Ectodermal cell (in vitro differentiated cells): Measurements from ENCODE around the gene EPHA8.

Experiments
- H3K27ac ChIP-seq: 2 replicates; pipeline ENCODE4 v1.7.0; 2013; ENCODE audit warnings: mild to moderate bottlenecking, low read depth, low read length; ENCODE audit not compliant: insufficient read depth, poor library complexity, severe bottlenecking
- H3K27me3 ChIP-seq: 2 replicates; pipeline ENCODE4 v1.7.0; 2013; ENCODE audit warnings: mild to moderate bottlenecking, low read length; ENCODE audit not compliant: insufficient read depth, control insufficient read depth, poor library complexity, severe bottlenecking
- H3K36me3 ChIP-seq: one replicate; pipeline ENCODE4 v1.7.0; 2013; ENCODE audit warnings: low read length; ENCODE audit not compliant: control insufficient read depth, insufficient read depth
- H3K4me1 ChIP-seq: one replicate; pipeline ENCODE4 v1.7.0; 2013; ENCODE audit warnings: low read length; ENCODE audit not compliant: control insufficient read depth, insufficient read depth
- H3K4me3 ChIP-seq: 2 replicates; pipeline ENCODE4 v1.7.0; 2013; ENCODE audit warnings: low read depth, low read length, control low read depth; ENCODE audit not compliant: insufficient read depth
- H3K9me3 ChIP-seq: 2 replicates; pipeline ENCODE4 v1.7.0; 2013; ENCODE audit warnings: mild to moderate bottlenecking, low read length, moderate library complexity; ENCODE audit not compliant: control insufficient read depth
- WGBS, 2 experiments: methylation state at CpG; one replicate each; pipeline ENCODE4 v1.1.7; 2013; ENCODE audit warnings: missing lambda C conversion rate in 2 of 2; 5-methylcytosine and 5-hydroxymethylcytosine counted together

Gene EPHA8

GRCh38 chr1:22613951-22614350, 50.7 kb downstream of the EPHA8 start:
- Histone ChIP-seq H3K36me3 (no peaks in the 10 kb centered on the region), H3K27me3 (peaks cover 16% of the 10 kb centered on the region)
- 76 to 77% methylated on average over 12 of the region's 12 CpGs for WGBS, 2 experiments

GRCh38 chr1:22615886-22616285, 52.6 kb downstream of the EPHA8 start:
- WGBS, 2 experiments, result 90 to 93% methylated on average over 2 of the region's 2 CpGs
- peaks cover 9% of the 10 kb centered on the region for H3K27me3 ChIP-seq
- no peaks in the 10 kb centered on the region for H3K9me3 ChIP-seq
- H3K4me1 ChIP-seq, result no peaks in the 10 kb centered on the region
- H3K27ac ChIP-seq, result no peak overlapping the region
- no peak overlapping the region for H3K4me3 ChIP-seq
- no peaks in the 10 kb centered on the region for H3K36me3 ChIP-seq

More at GRCh38 chr1:22613951-22614350, 50.7 kb downstream of the EPHA8 start:
- no peak overlapping the region for H3K27ac ChIP-seq
- no peaks in the 10 kb centered on the region for H3K4me1 ChIP-seq
- H3K4me3 ChIP-seq, result no peak overlapping the region
- no peaks in the 10 kb centered on the region for H3K9me3 ChIP-seq

- 84 to 85% methylated on average over 11 of the region's 11 CpGs for WGBS, 2 experiments
Observed at GRCh38 chr1:22616571-22616970, 53.3 kb downstream of the EPHA8 start.

GRCh38 chr1:22618056-22618455, 54.8 kb downstream of the EPHA8 start:
- 70 to 71% methylated on average over 16 of the region's 16 CpGs for WGBS, 2 experiments
- Histone ChIP-seq H3K9me3 (no peaks in the 10 kb centered on the region), H3K4me1 (no peaks in the 10 kb centered on the region), H3K27me3 (peaks cover 9% of the 10 kb centered on the region), H3K27ac (no peak overlapping the region), H3K36me3 (no peaks in the 10 kb centered on the region), H3K4me3 (no peak overlapping the region)

More at GRCh38 chr1:22616571-22616970, 53.3 kb downstream of the EPHA8 start:
- peaks cover 9% of the 10 kb centered on the region for H3K27me3 ChIP-seq
- H3K36me3 ChIP-seq, result no peaks in the 10 kb centered on the region
- no peaks in the 10 kb centered on the region for H3K9me3 ChIP-seq
- H3K4me3 ChIP-seq, result no peak overlapping the region
- H3K27ac ChIP-seq, result no peak overlapping the region
- no peaks in the 10 kb centered on the region for H3K4me1 ChIP-seq

GRCh38 chr1:22619252-22619651, 56.0 kb downstream of the EPHA8 start:
- H3K9me3 ChIP-seq, result no peaks in the 10 kb centered on the region
- no peak overlapping the region for H3K27ac ChIP-seq
- H3K27me3 ChIP-seq, result peaks cover 8% of the 10 kb centered on the region
- H3K4me1 ChIP-seq, result no peaks in the 10 kb centered on the region
- no peak overlapping the region for H3K4me3 ChIP-seq
- H3K36me3 ChIP-seq, result no peaks in the 10 kb centered on the region
- 92 to 95% methylated on average over 7 of the region's 7 CpGs for WGBS, 2 experiments

- H3K4me1 ChIP-seq, result no peaks in the 10 kb centered on the region
- no peak overlapping the region for H3K27ac ChIP-seq
- 87 to 88% methylated on average over 12 of the region's 12 CpGs for WGBS, 2 experiments
- no peaks in the 10 kb centered on the region for H3K36me3 ChIP-seq
- no peaks in the 10 kb centered on the region for H3K9me3 ChIP-seq
- peaks cover 3% of the 10 kb centered on the region for H3K27me3 ChIP-seq
- no peak overlapping the region for H3K4me3 ChIP-seq
Observed at GRCh38 chr1:22619798-22620197, 56.5 kb downstream of the EPHA8 start.

- Histone ChIP-seq H3K27me3 (peaks cover 9% of the 10 kb centered on the region), H3K9me3 (no peaks in the 10 kb centered on the region)
Observed at GRCh38 chr1:22621761-22622160, 58.5 kb downstream of the EPHA8 start.

GRCh38 chr1:22625262-22625925, 62.1 kb downstream of the EPHA8 start:
- H3K4me1 ChIP-seq, result peaks cover 16% of the 10 kb centered on the region
- H3K4me3 ChIP-seq, result no peak overlapping the region
- H3K27ac ChIP-seq, result no peak overlapping the region
- H3K27me3 ChIP-seq, result peaks cover 9% of the 10 kb centered on the region
- no peaks in the 10 kb centered on the region for H3K36me3 ChIP-seq
- no peaks in the 10 kb centered on the region for H3K9me3 ChIP-seq
- WGBS, 2 experiments, result 48 to 51% methylated on average over 9 of the region's 9 CpGs

More at GRCh38 chr1:22621761-22622160, 58.5 kb downstream of the EPHA8 start:
- Histone ChIP-seq H3K4me3 (no peak overlapping the region), H3K36me3 (no peaks in the 10 kb centered on the region), H3K27ac (no peak overlapping the region), H3K4me1 (peaks cover 6% of the 10 kb centered on the region)
- 84 to 93% methylated on average over 4 of the region's 4 CpGs for WGBS, 2 experiments

GRCh38 chr1:22626237-22627157, 63.2 kb downstream of the EPHA8 start:
- WGBS, 2 experiments, result 31 to 32% methylated on average over 20 of the region's 20 CpGs
- H3K4me1 ChIP-seq, result peaks cover 17% of the 10 kb centered on the region
- no peak overlapping the region for H3K27ac ChIP-seq
- H3K9me3 ChIP-seq, result no peaks in the 10 kb centered on the region
- H3K27me3 ChIP-seq, result peaks cover 9% of the 10 kb centered on the region
- no peak overlapping the region for H3K4me3 ChIP-seq
- no peaks in the 10 kb centered on the region for H3K36me3 ChIP-seq

- Histone ChIP-seq H3K9me3 (no peaks in the 10 kb centered on the region), H3K27me3 (peaks cover 9% of the 10 kb centered on the region), H3K36me3 (no peaks in the 10 kb centered on the region), H3K4me3 (no peak overlapping the region), H3K27ac (no peak overlapping the region), H3K4me1 (peaks cover 17% of the 10 kb centered on the region)
- 82 to 84% methylated on average over 5 of the region's 5 CpGs for WGBS, 2 experiments
Observed at GRCh38 chr1:22627331-22627730, 64.0 kb downstream of the EPHA8 start.
